GM12875 (cell line): ENCODE data around the gene SERPINB6.

Experiments
- H3K4me3 ChIP-seq: one replicate; pipeline ENCODE4 v1.5.1; 2011; ENCODE audit warnings: low read depth, low read length, control low read depth
- TF ChIP-seq, protein P1 (sequence below): IDR thresholded peaks from 2 replicates; pipeline ENCODE4 v1.5.1; 2011; ENCODE audit warnings: low read depth, mild to moderate bottlenecking, control low read depth, inconsistent platforms, low read length, moderate library complexity, borderline replicate concordance; ENCODE audit not compliant: insufficient read depth

SERPINB6 gene

DNA sequence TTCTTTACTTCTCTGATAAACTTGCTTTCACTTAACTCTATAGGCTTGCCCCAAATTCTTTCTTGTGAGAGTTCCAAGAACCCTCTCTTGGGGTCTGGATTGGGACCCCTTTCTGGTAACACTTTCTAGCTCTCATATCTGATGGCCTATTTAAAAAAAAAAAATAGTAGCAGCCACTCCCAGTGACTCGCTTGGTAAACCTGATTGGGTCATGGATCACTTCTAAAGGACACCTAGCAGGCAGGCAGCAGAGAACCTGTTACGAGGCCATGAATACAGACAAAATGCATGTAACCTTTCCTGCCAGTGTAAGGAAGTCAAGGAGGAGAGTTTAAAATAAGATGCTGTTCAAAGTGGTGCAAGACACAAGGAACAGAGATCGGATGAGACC is 9.1 kb upstream of the SERPINB6 start:
- no peak overlapping the region for H3K4me3 ChIP-seq
- TF ChIP-seq, protein P1, sequence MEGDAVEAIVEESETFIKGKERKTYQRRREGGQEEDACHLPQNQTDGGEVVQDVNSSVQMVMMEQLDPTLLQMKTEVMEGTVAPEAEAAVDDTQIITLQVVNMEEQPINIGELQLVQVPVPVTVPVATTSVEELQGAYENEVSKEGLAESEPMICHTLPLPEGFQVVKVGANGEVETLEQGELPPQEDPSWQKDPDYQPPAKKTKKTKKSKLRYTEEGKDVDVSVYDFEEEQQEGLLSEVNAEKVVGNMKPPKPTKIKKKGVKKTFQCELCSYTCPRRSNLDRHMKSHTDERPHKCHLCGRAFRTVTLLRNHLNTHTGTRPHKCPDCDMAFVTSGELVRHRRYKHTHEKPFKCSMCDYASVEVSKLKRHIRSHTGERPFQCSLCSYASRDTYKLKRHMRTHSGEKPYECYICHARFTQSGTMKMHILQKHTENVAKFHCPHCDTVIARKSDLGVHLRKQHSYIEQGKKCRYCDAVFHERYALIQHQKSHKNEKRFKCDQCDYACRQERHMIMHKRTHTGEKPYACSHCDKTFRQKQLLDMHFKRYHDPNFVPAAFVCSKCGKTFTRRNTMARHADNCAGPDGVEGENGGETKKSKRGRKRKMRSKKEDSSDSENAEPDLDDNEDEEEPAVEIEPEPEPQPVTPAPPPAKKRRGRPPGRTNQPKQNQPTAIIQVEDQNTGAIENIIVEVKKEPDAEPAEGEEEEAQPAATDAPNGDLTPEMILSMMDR = no peak

DNA sequence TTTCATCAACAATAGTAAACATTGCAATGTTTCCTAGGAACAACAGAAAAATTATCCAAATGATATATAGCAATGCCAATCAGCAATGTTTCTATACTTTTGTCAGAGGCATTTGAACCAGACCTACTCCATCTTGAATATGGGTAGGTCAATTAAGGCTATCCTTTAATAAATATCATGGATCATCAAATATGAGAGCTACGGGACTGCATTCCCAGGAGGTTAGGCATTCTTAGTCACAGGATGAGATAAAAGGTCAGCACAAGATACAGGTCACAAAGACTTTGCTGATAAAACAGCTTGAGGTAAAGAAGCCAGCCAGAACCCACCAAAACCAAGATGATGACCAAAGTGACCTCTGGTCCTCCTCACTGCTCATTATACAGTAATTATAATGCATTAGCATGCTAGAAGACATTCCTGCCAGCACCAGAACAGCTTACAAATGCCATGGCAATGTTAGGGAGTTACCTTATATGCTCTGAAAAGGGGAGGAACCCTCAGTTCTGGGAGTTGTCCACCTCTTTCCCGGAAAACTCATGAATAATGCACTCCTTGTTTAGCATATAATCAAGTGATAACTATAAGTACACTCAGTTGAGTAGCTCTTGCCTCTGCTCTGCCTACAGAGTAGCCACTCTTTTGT is 8.6 kb upstream of the SERPINB6 start:
- TF ChIP-seq, protein P1 = no peak
- no peak overlapping the region for H3K4me3 ChIP-seq

GRCh38 chr6:2978923-2979322 is 7.6 kb upstream of the SERPINB6 start:
- H3K4me3 ChIP-seq = no peak overlapping the region
- TF ChIP-seq, protein P1 = no peak

- no peak overlapping the region for H3K4me3 ChIP-seq
- TF ChIP-seq, protein P1 = no peak
These were observed 6.6 kb upstream of the SERPINB6 start for GRCh38 chr6:2977799-2978590.

DNA sequence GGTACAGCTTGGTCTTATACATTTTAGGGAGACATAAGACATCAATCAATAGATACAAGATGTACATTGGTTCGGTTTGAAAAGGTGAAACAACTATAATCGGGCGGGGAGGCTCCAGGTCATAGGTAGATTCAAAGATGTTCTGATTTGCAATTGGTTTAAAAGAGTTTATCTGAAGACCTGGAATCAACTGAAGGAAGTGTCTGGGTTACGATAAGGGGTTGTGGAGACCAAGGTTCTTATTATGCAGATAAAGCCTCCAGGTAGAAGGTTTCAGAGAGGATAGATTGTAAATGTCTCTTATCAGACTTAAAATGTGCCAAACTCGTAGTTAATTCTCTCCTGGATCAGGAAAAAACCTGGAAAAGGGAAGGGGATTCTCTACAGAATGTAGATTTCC is 5.9 kb upstream of the SERPINB6 start:
- TF ChIP-seq, protein P1 = no peak
- H3K4me3 ChIP-seq = no peak overlapping the region

- TF ChIP-seq, protein P1 = no peak
- no peak overlapping the region for H3K4me3 ChIP-seq
These were observed 5.3 kb upstream of the SERPINB6 start for GRCh38 chr6:2976571-2977085.
